GM12864 (cell line): ENCODE data around the gene DBP.
A peak's percentile ranks its signal among the peaks of the same experiment; 100 is the strongest.

Source experiments
- DNase-seq: peaks from one replicate; pipeline ENCODE4 v3.0.0-alpha.2; 2011; ENCODE audit warnings: low read depth
- H3K4me3 ChIP-seq: 2 replicates; pipeline ENCODE4 v1.5.1; 2011; ENCODE audit warnings: mild to moderate bottlenecking, low read depth, low read length, control low read depth
- TF ChIP-seq, protein P1 (sequence below): IDR thresholded peaks from 2 replicates; pipeline ENCODE4 v1.5.1; 2011; ENCODE audit warnings: low read depth, mild to moderate bottlenecking, moderate library complexity, low read length, control low read depth, inconsistent platforms; ENCODE audit errors: missing control alignments

Gene DBP

GRCh38 chr19:48596679-48597465, 40.3 kb downstream of the DBP start:
- TF ChIP-seq, protein P1, sequence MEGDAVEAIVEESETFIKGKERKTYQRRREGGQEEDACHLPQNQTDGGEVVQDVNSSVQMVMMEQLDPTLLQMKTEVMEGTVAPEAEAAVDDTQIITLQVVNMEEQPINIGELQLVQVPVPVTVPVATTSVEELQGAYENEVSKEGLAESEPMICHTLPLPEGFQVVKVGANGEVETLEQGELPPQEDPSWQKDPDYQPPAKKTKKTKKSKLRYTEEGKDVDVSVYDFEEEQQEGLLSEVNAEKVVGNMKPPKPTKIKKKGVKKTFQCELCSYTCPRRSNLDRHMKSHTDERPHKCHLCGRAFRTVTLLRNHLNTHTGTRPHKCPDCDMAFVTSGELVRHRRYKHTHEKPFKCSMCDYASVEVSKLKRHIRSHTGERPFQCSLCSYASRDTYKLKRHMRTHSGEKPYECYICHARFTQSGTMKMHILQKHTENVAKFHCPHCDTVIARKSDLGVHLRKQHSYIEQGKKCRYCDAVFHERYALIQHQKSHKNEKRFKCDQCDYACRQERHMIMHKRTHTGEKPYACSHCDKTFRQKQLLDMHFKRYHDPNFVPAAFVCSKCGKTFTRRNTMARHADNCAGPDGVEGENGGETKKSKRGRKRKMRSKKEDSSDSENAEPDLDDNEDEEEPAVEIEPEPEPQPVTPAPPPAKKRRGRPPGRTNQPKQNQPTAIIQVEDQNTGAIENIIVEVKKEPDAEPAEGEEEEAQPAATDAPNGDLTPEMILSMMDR, result no peak
- H3K4me3 ChIP-seq, result peak overlapping the region; percentile 13; the same call in 1 of the 2 replicates
- peak; percentile 35 for DNase-seq

DNA sequence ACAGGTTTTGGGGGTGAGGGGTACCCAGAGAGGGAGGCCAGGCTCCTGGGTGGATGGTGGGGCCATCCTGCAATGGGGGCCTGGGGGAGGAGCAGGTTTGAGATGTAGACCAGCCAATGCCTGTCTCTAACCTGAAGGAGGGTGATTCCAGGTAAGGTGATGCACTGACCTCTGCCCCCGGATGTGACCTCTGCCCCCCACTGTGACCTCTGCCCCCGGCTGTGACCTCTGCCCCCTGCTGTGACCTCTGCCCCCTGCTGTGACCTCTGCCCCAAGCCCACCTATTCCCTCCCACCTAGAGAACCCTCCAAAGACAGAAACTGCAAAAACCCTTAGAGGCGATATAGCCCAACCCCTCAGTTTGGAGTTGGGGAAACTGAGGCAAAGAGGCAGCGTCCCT, 40.9 kb downstream of the DBP start:
- no peak for DNase-seq
- H3K4me3 ChIP-seq, result peak overlapping the region; percentile 13; the same call in 1 of the 2 replicates
- TF ChIP-seq, protein P1, result no peak

DNA sequence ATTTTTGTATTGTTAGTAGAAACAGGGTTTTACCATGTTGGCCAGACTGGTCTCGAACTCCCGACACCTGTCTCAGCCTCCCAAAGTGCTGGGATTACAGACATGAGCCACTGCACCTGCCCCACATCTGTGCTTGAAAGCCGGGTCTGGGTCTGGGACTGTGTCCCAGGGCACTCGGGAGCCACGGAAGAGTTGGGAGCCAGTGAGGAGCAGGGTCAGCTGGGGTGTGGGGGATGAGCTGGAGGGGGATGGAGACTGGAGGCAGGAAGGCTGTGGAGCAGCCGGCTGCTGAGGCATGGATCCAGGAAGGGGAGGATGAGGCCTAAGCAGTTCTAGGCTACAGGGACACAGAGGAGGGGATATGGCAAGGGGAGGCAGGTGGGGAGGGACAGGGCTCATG, 41.3 kb downstream of the DBP start:
- no peak for DNase-seq
- no peak overlapping the region for H3K4me3 ChIP-seq
- TF ChIP-seq, protein P1, result no peak

- no peak for DNase-seq
- TF ChIP-seq, protein P1, result no peak
- H3K4me3 ChIP-seq, result no peak overlapping the region
Observed at GRCh38 chr19:48595171-48595570, 42.0 kb downstream of the DBP start.

- no peak for DNase-seq
- no peak overlapping the region for H3K4me3 ChIP-seq
- TF ChIP-seq, protein P1, result no peak
Observed at GRCh38 chr19:48591021-48591420, 46.2 kb downstream of the DBP start.

- DNase-seq, result peak; percentile 35
- H3K4me3 ChIP-seq, result peak overlapping the region; percentile 25; the same call in 1 of the 2 replicates
- TF ChIP-seq, protein P1, result peak; percentile 95
Observed at GRCh38 chr19:48588670-48589401, 48.3 kb downstream of the DBP start.
